Measurements from ENCODE around the gene SERINC4. TPM values are rescaled to one million over a fixed set of nuclear protein-coding genes. Genes with fewer than 3 reads are reported as not detected.

SERINC4 gene
- total and polyA plus RNA-seq, 9 of the 15 experiments (the other 6 are each of a cell fraction or from before 2014, with no cell fraction given) = 0.14 to 0.86 (median 0.18) TPM; not detected in 2

DNA sequence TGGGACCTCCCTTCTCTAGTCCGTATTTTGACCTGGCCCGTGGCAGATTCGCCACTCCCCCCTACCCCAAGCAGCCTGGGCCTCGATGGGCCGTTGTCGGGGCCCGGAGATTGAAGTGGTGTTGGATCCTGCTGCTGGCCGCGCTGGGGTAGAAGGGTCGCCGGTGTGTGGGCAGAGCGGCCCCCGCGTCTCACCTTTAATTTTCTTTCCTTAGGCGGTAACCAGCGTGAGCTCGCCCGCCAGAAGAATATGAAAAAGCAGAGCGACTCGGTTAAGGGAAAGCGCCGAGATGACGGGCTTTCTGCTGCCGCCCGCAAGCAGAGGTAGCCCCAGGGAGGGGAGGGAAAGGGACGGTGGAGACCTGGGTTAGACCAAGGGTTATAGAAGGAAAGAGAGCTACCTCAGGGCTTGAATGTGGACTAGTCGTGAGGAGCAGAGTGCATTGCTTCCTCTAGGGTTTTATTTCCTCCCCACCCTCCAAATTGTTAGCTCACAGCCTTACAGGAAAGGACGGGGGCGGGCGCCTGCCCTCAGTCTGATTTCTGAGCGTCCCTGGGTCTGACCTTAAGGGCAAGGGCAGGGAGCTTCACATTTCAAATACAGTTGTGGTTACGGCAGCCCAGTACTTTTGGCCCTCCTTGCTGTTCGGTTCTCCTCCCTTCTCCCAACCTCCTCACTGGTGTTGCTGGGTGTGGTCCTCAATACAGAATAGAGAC, 7.1 kb downstream of the SERINC4 start (continued):
- TF ChIP-seq, protein P1, sequence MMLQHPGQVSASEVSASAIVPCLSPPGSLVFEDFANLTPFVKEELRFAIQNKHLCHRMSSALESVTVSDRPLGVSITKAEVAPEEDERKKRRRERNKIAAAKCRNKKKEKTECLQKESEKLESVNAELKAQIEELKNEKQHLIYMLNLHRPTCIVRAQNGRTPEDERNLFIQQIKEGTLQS (IDR thresholded peaks at IDR 0.05) = no peak
- TF ChIP-seq, protein P1 (CRISPR knock-in tag; conservative IDR thresholded peaks at IDR 0.05) = no peak
- TF ChIP-seq ZBTB43 (CRISPR knock-in tag; IDR thresholded peaks at IDR 0.05) (0 out of 2 replicates have a peak, but pooled peaks have one; percentile 45), ZNF512 (tag; IDR thresholded peaks at IDR 0.05) (no peak), CUX1 (CRISPR knock-in tag; IDR thresholded peaks at IDR 0.05) (no peak), ETV1 (tag; conservative IDR thresholded peaks at IDR 0.05; ENCODE audit: low read depth) (no peak), SMAD4 (CRISPR knock-in tag; conservative IDR thresholded peaks at IDR 0.05) (no peak), ZC3H4 (CRISPR knock-in tag; IDR thresholded peaks at IDR 0.05; ENCODE audit: borderline replicate concordance) (peak; percentile 8; the same call in 1 of the 2 replicates), ZNF347 (CRISPR knock-in tag; IDR thresholded peaks at IDR 0.05; ENCODE audit: low read depth) (no peak), ZNF41 (CRISPR knock-in tag; conservative IDR thresholded peaks at IDR 0.05) (no peak), NBN (IDR thresholded peaks at IDR 0.05; ENCODE audit: low read depth) (no peak; the same call in 1 of the 2 replicates), ZNF316 (IDR thresholded peaks at IDR 0.05) (peak; percentile 51), PTBP1 (IDR thresholded peaks at IDR 0.05; ENCODE audit: low read depth, low read length) (0 out of 2 replicates have a peak, but pooled peaks have one; percentile 14), GABPA (tag; conservative IDR thresholded peaks at IDR 0.05; ENCODE audit: low read depth) (no peak), TCF15 (CRISPR knock-in tag; IDR thresholded peaks at IDR 0.05) (no peak), ZNF324 (CRISPR knock-in tag; IDR thresholded peaks at IDR 0.05) (0 out of 2 replicates have a peak, but pooled peaks have one; percentile 7)
- TF ChIP-seq, protein P2, sequence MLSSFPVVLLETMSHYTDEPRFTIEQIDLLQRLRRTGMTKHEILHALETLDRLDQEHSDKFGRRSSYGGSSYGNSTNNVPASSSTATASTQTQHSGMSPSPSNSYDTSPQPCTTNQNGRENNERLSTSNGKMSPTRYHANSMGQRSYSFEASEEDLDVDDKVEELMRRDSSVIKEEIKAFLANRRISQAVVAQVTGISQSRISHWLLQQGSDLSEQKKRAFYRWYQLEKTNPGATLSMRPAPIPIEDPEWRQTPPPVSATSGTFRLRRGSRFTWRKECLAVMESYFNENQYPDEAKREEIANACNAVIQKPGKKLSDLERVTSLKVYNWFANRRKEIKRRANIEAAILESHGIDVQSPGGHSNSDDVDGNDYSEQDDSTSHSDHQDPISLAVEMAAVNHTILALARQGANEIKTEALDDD (IDR thresholded peaks at IDR 0.05) = peak; percentile 37; the same call in 1 of the 2 replicates
